Measurements from ENCODE around the gene TEX11.
A peak's percentile ranks its signal among the peaks of the same experiment; 100 is the strongest.
"Not testable (repeated sequence)": the region's sequence is repeated elsewhere in the genome, so short reads cannot be mapped to it uniquely, and the experiment has no call there.

The TEX11 gene

DNA sequence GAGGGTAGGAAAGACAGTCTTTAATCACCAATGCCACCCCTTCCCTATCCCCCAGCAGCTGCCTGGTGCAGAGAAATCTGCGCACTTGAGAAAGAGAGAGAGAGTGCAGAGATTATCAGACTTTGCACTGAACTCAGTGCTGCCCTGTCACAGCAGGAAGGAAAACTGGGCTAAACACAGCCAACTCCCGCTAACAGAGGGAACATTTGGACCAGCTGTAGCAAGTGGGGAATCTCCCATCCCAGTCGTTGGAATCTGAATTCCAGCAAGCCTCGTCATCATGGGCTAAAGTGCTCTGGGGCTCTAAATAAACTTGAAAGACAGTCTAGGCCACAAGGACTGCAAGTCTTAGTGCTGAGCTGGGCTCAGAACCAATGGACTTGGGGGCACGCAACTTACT lies 295.2 kb downstream of the TEX11 start:
- Histone ChIP-seq H3K4me1 (ENCODE audit: control insufficient read depth, insufficient read depth, low read length) (no peaks in the 10 kb centered on the region), H3K36me3 (ENCODE audit: control insufficient read depth in 2 of 2, insufficient read depth in 1 of 2, low read length in 2 of 2) (no peaks in the 10 kb centered on the region), H3K9me3 (ENCODE audit: control insufficient read depth, insufficient read depth, low read depth, low read length) (no peaks in the 10 kb centered on the region), H3K27ac (ENCODE audit: extremely low read depth, low read depth, low read length) (no peak overlapping the region), H3K4me3 (ENCODE audit: low read depth, low read length) (no peak overlapping the region)
- CTCF ChIA-PET = interaction anchor here (0.6 kb wide), 1 partner anchor 1965 kb away, joined by 4 read pairs; no protein-coding TSS in a partner anchor
- TF ChIP-seq, protein P1, sequence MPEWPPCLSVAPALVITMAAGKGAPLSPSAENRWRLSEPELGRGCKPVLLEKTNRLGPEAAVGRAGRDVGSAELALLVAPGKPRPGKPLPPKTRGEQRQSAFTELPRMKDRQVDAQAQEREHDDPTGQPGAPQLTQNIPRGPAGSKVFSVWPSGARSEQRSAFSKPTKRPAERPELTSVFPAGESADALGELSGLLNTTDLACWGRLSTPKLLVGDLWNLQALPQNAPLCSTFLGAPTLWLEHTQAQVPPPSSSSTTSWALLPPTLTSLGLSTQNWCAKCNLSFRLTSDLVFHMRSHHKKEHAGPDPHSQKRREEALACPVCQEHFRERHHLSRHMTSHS (tag by site-specific recombination; IDR thresholded peaks at IDR 0.05) = no peak
- POLR2A ChIA-PET = no interaction called here

GRCh38 chrX:70605352-70605751 lies 303.2 kb downstream of the TEX11 start:
- H3K9me3 ChIP-seq (ENCODE audit: control insufficient read depth, insufficient read depth, low read depth, low read length) = no peaks in the 10 kb centered on the region
- POLR2A ChIA-PET = no interaction called here
- H3K36me3 ChIP-seq (ENCODE audit: control insufficient read depth in 2 of 2, insufficient read depth in 1 of 2, low read length in 2 of 2) = no peaks in the 10 kb centered on the region
- H3K4me3 ChIP-seq (ENCODE audit: low read depth, low read length) = no peak overlapping the region
- H3K4me1 ChIP-seq (ENCODE audit: control insufficient read depth, insufficient read depth, low read length) = no peaks in the 10 kb centered on the region
- TF ChIP-seq ZNF626 (tag by site-specific recombination; IDR thresholded peaks at IDR 0.05) (no peak), MZF1 (tag by site-specific recombination; IDR thresholded peaks at IDR 0.05; ENCODE audit: borderline replicate concordance) (no peak), ZBTB7A (tag by site-specific recombination; IDR thresholded peaks at IDR 0.05; ENCODE audit: low read depth) (no peak), ZXDB (tag by site-specific recombination; IDR thresholded peaks at IDR 0.05) (no peak), FEZF1 (tag by site-specific recombination; IDR thresholded peaks at IDR 0.05) (no peak), ZNF558 (tag by site-specific recombination; IDR thresholded peaks at IDR 0.05) (no peak), ZNF121 (tag by site-specific recombination; IDR thresholded peaks at IDR 0.05) (no peak)
- no peak overlapping the region for H3K27ac ChIP-seq (ENCODE audit: extremely low read depth, low read depth, low read length)
- CTCF ChIA-PET = interaction anchor here (0.6 kb wide), 1 partner anchor 49 kb away, joined by 4 read pairs; no protein-coding TSS in a partner anchor

DNA sequence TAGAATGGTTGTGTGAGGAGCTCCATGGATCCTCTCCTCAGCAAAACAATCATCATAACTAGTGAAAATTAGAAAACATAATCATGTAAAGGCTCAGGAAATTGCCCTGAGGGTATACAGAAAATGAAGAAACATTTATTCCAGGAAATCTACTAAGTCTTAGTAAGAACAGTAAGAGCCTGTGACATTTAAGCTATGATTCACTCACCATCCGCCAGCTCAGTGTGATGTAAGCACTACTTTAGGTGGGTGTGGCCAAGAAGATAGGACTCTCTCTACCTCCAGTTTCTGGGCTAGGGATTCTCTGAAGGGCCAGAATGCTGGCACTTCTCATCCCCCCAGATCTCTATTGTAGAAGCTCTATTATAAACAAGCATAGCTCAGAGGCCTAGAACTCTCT lies 316.4 kb downstream of the TEX11 start:
- no peak overlapping the region for H3K27ac ChIP-seq (ENCODE audit: extremely low read depth, low read depth, low read length)
- no peaks in the 10 kb centered on the region for H3K4me1 ChIP-seq (ENCODE audit: control insufficient read depth, insufficient read depth, low read length)
- ChIA-PET CTCF (interaction anchor here (0.5 to 1.0 kb wide), 2 partner anchors 73 to 612 kb away, joined by 3 read pairs; no protein-coding TSS in a partner anchor), POLR2A (no interaction called here)
- TF ChIP-seq KLF16 (tag by site-specific recombination; IDR thresholded peaks at IDR 0.05) (no peak), HOXD13 (CRISPR knock-in tag; IDR thresholded peaks at IDR 0.05; ENCODE audit: borderline replicate concordance) (no peak), YY2 (tag by site-specific recombination; IDR thresholded peaks at IDR 0.05) (no peak), ZNF10 (tag by site-specific recombination; IDR thresholded peaks at IDR 0.05) (no peak), ZBTB6 (tag by site-specific recombination; IDR thresholded peaks at IDR 0.05) (no peak), ZNF768 (tag by site-specific recombination; IDR thresholded peaks at IDR 0.05) (no peak), ZNF677 (tag by site-specific recombination; IDR thresholded peaks at IDR 0.05) (no peak)
- TF ChIP-seq, protein P2, sequence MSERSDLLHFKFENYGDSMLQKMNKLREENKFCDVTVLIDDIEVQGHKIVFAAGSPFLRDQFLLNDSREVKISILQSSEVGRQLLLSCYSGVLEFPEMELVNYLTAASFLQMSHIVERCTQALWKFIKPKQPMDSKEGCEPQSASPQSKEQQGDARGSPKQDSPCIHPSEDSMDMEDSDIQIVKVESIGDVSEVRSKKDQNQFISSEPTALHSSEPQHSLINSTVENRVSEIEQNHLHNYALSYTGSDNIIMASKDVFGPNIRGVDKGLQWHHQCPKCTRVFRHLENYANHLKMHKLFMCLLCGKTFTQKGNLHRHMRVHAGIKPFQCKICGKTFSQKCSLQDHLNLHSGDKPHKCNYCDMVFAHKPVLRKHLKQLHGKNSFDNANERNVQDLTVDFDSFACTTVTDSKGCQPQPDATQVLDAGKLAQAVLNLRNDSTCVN (tag by site-specific recombination; optimal IDR thresholded peaks at IDR 0.05) = no peak
- no peaks in the 10 kb centered on the region for H3K36me3 ChIP-seq (ENCODE audit: control insufficient read depth in 2 of 2, insufficient read depth in 1 of 2, low read length in 2 of 2)
- 0 out of 2 replicates have a peak, but pooled peaks cover under 1% of the 10 kb centered on the region for H3K9me3 ChIP-seq (ENCODE audit: control insufficient read depth, insufficient read depth, low read depth, low read length)
- no peak overlapping the region for H3K4me3 ChIP-seq (ENCODE audit: low read depth, low read length)

GRCh38 chrX:70587158-70587557 lies 321.4 kb downstream of the TEX11 start:
- TF ChIP-seq ZNF585B (tag by site-specific recombination; IDR thresholded peaks at IDR 0.05) = peak; percentile 93
- POLR2A ChIA-PET, CTCF ChIA-PET: not testable (repeated sequence)

More at GRCh38 chrX:70587158-70587557, 321.4 kb downstream of the TEX11 start:
- not testable (repeated sequence) for H3K4me1 ChIP-seq (ENCODE audit: control insufficient read depth, insufficient read depth, low read length); H3K36me3 ChIP-seq (ENCODE audit: control insufficient read depth in 2 of 2, insufficient read depth in 1 of 2, low read length in 2 of 2); H3K27ac ChIP-seq (ENCODE audit: extremely low read depth, low read depth, low read length); H3K4me3 ChIP-seq (ENCODE audit: low read depth, low read length); H3K9me3 ChIP-seq (ENCODE audit: control insufficient read depth, insufficient read depth, low read depth, low read length)
